ENCODE results near the gene MAP2.
"Not testable (repeated sequence)": the region's sequence is repeated elsewhere in the genome, so short reads cannot be mapped to it uniquely, and the experiment has no call there.

MAP2 gene

GRCh38 chr2:209472871-209473270, 49.0 kb downstream of the MAP2 start:
- Histone ChIP-seq H3K4me3 (no peak overlapping the region), H3K36me3 (replicated peaks) (no peaks in the 10 kb centered on the region), H3K4me1 (peaks cover 11% of the 10 kb centered on the region), H3K27me3 (ENCODE audit: low read depth) (no peaks in the 10 kb centered on the region), H3K9me3 (no peaks in the 10 kb centered on the region)
- peak; percentile 14 to 47 for DNase-seq (ENCODE audit: low spot score in 2 of 2)
- in situ Hi-C loops (cut with MboI; ENCODE audit: low sequenced_read_pairs) = no loop called here

GRCh38 chr2:209473930-209474419, 50.1 kb downstream of the MAP2 start:
- no peak for DNase-seq (ENCODE audit: low spot score in 2 of 2)
- Histone ChIP-seq H3K9me3 (no peaks in the 10 kb centered on the region), H3K4me3 (no peak overlapping the region), H3K4me1 (peaks cover 11% of the 10 kb centered on the region), H3K27me3 (ENCODE audit: low read depth) (no peaks in the 10 kb centered on the region), H3K36me3 (replicated peaks) (no peaks in the 10 kb centered on the region)
- in situ Hi-C loops (cut with MboI; ENCODE audit: low sequenced_read_pairs) = no loop called here

DNA sequence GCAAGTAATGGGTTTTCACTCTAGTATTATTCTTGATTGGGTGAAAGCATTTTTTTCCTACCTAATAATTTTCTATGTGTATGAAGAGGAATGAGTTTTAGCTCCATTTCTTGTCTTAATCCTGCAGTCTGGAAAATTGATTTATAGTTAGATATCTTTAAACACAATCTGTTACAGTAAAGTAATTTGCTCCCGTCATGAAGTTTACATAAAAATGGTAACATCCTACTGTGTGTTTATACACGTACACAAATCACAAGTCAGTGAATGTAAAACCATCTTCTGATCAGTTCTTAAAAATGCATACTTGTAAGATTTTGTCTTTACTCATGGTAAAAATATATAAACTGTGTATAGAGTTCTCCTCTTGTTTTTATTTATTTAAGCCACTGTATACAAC, 51.1 kb downstream of the MAP2 start:
- no peaks in the 10 kb centered on the region for H3K27me3 ChIP-seq (ENCODE audit: low read depth)
- DNase-seq (ENCODE audit: low spot score in 2 of 2) = no peak
- H3K9me3 ChIP-seq = no peaks in the 10 kb centered on the region
- in situ Hi-C loops (cut with MboI; ENCODE audit: low sequenced_read_pairs) = no loop called here
- no peak overlapping the region for H3K4me3 ChIP-seq
- peaks cover 11% of the 10 kb centered on the region for H3K4me1 ChIP-seq
- H3K36me3 ChIP-seq (replicated peaks) = no peaks in the 10 kb centered on the region

DNA sequence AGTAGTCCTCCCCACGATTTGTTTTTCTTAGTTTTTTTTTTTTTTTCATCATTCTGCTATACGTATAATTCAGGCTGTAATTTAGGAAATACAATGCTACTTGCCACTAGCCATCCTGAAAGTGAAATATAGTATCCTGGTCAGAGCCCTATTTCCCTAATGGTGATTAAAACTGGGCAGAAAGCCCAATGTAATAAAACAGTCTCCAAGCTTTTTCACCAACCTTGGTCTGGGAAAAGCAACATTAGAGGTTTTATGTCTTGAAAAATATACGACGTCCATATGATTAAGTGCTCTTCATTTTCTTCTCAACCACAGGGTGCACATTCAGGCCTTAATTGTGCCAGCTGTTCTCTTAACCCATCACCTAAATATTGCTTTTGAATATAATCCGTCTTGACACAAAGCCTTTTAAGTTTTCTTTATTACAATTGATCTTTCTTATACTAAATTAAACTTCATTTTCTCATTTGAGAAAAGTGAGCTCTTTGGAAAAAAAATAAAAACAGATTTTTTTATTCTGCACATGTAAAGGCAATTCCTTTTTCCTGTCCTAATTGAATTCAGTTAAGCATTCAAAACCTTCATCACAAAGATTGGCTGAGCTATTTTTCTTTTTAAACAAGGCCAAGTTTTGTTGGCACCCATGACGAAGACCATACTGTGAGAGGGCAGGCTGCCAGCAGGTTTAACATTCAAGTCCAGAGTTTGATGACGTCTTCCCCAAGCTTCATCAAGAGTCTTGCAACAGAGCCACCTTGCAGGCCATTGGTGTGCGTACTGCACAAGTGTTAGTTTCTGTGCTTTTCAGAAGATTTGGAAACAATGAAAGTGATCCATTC, 52.7 kb downstream of the MAP2 start:
- no peak for DNase-seq (ENCODE audit: low spot score in 2 of 2)
- in situ Hi-C loops (cut with MboI; ENCODE audit: low sequenced_read_pairs) = no loop called here
- Histone ChIP-seq H3K4me3 (no peak overlapping the region), H3K36me3 (replicated peaks) (no peaks in the 10 kb centered on the region), H3K9me3 (no peaks in the 10 kb centered on the region), H3K4me1 (peaks cover 11% of the 10 kb centered on the region), H3K27me3 (ENCODE audit: low read depth) (no peaks in the 10 kb centered on the region)

- H3K4me3 ChIP-seq; H3K27me3 ChIP-seq (ENCODE audit: low read depth); H3K36me3 ChIP-seq (replicated peaks); H3K9me3 ChIP-seq; DNase-seq (ENCODE audit: low spot score in 2 of 2); in situ Hi-C loops (cut with MboI; ENCODE audit: low sequenced_read_pairs): not testable (repeated sequence)
- H3K4me1 ChIP-seq = peaks cover 10% of the 10 kb centered on the region
Measured at GRCh38 chr2:209492296-209492695, 68.4 kb downstream of the MAP2 start.

- peaks cover 10% of the 10 kb centered on the region for H3K4me1 ChIP-seq
- H3K36me3 ChIP-seq (replicated peaks); H3K4me3 ChIP-seq; H3K27me3 ChIP-seq (ENCODE audit: low read depth); H3K9me3 ChIP-seq; in situ Hi-C loops (cut with MboI; ENCODE audit: low sequenced_read_pairs); DNase-seq (ENCODE audit: low spot score in 2 of 2): not testable (repeated sequence)
Measured at GRCh38 chr2:209495068-209495620, 71.3 kb downstream of the MAP2 start.

DNA sequence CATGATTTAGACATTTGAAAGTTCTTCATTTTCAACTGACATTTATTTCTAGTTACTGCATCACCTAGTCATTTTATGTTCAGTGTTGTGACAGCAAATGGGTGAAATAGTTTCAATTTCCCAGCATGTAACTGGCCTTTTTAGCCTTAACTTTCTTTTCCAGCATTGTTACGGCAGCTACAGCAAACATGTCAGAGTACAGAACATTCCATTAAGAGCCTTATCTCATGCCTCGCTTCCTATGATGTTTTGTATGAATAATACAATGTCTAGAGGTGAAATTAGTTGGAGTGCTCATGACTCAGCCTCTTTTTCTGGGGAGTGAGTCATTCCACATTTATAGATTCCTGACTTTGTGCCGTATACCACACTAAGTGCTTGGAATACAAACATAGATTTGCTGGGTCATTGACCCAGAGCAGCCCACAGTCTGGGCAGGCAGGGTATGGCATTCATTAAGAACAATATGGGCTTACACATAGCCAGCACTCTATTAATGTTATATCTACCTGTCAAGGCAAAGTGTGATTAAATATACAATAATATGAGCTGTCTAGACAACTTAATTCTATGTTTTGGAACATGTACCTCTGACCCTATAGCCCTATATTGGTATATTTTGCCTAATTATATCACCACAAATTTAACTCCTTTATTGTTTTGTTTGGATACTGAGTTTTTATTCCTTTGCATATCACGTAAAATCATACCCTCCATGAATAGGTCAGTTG, 72.2 kb downstream of the MAP2 start:
- peak; percentile 16 to 27 for DNase-seq (ENCODE audit: low spot score in 2 of 2)
- no peaks in the 10 kb centered on the region; the same call in 1 of the 2 replicates for H3K9me3 ChIP-seq
- no peaks in the 10 kb centered on the region for H3K27me3 ChIP-seq (ENCODE audit: low read depth)
- in situ Hi-C loops (cut with MboI; ENCODE audit: low sequenced_read_pairs) = no loop called here
- H3K36me3 ChIP-seq (replicated peaks) = no peaks in the 10 kb centered on the region
- H3K4me1 ChIP-seq = peaks cover 10% of the 10 kb centered on the region
- H3K4me3 ChIP-seq = no peak overlapping the region

- no peaks in the 10 kb centered on the region; the same call in 1 of the 2 replicates for H3K9me3 ChIP-seq
- no peak for DNase-seq (ENCODE audit: low spot score in 2 of 2)
- H3K4me3 ChIP-seq = no peak overlapping the region
- H3K27me3 ChIP-seq (ENCODE audit: low read depth) = no peaks in the 10 kb centered on the region
- in situ Hi-C loops (cut with MboI; ENCODE audit: low sequenced_read_pairs) = no loop called here
- H3K4me1 ChIP-seq = peaks cover 10% of the 10 kb centered on the region
- H3K36me3 ChIP-seq (replicated peaks) = no peaks in the 10 kb centered on the region
Measured at GRCh38 chr2:209496586-209496982, 72.7 kb downstream of the MAP2 start.

GRCh38 chr2:209498614-209499013, 74.8 kb downstream of the MAP2 start:
- no peaks in the 10 kb centered on the region for H3K36me3 ChIP-seq (replicated peaks)
- no peaks in the 10 kb centered on the region; the same call in 1 of the 2 replicates for H3K9me3 ChIP-seq
- peaks cover 16% of the 10 kb centered on the region for H3K4me1 ChIP-seq
- peaks cover 2% of the 10 kb centered on the region; the same call in 1 of the 2 replicates for H3K27me3 ChIP-seq (ENCODE audit: low read depth)
- H3K4me3 ChIP-seq = no peak overlapping the region
- in situ Hi-C loops (cut with MboI; ENCODE audit: low sequenced_read_pairs) = no loop called here
- no peak for DNase-seq (ENCODE audit: low spot score in 2 of 2)

- no peak overlapping the region for H3K4me3 ChIP-seq
- H3K9me3 ChIP-seq = no peaks in the 10 kb centered on the region; the same call in 1 of the 2 replicates
- peaks cover 2% of the 10 kb centered on the region; the same call in 1 of the 2 replicates for H3K27me3 ChIP-seq (ENCODE audit: low read depth)
- H3K36me3 ChIP-seq (replicated peaks) = no peaks in the 10 kb centered on the region
- in situ Hi-C loops (cut with MboI; ENCODE audit: low sequenced_read_pairs) = no loop called here
- peaks cover 16% of the 10 kb centered on the region for H3K4me1 ChIP-seq
- DNase-seq (ENCODE audit: low spot score in 2 of 2) = no peak
Measured at GRCh38 chr2:209499069-209499468, 75.2 kb downstream of the MAP2 start.

- peak; percentile 41 for DNase-seq (ENCODE audit: low spot score in 2 of 2)
- Histone ChIP-seq H3K36me3 (replicated peaks) (no peaks in the 10 kb centered on the region), H3K9me3 (no peaks in the 10 kb centered on the region; the same call in 1 of the 2 replicates), H3K27me3 (ENCODE audit: low read depth) (peaks cover 2% of the 10 kb centered on the region; the same call in 1 of the 2 replicates), H3K4me3 (no peak overlapping the region), H3K4me1 (peaks cover 6% of the 10 kb centered on the region)
- in situ Hi-C loops (cut with MboI; ENCODE audit: low sequenced_read_pairs) = no loop called here
Measured at GRCh38 chr2:209501579-209501978, 77.7 kb downstream of the MAP2 start.

- Histone ChIP-seq H3K4me3 (no peak overlapping the region), H3K27me3 (ENCODE audit: low read depth) (peaks cover 2% of the 10 kb centered on the region; the same call in 1 of the 2 replicates), H3K9me3 (no peaks in the 10 kb centered on the region), H3K4me1 (peaks cover 6% of the 10 kb centered on the region), H3K36me3 (replicated peaks) (no peaks in the 10 kb centered on the region)
- no peak for DNase-seq (ENCODE audit: low spot score in 2 of 2)
- in situ Hi-C loops (cut with MboI; ENCODE audit: low sequenced_read_pairs) = no loop called here
Measured at GRCh38 chr2:209505410-209505809, 81.6 kb downstream of the MAP2 start.

DNA sequence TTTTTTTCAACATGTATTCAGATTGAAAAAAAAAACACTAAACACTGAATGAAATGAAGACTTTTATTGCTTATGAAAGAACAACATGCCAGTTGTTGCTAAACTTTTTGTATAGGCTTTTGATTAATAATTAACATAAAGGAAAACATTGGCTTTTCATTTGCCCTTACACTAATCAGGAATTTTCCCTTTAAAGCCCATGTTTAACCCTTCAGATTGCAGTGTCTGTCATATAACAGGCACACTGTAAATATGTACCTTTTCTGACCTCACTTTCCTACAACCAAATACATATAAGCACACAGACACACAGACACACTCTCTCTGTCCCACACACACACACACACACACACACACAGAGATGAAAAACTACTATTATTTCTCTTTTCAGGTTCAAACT, 84.4 kb downstream of the MAP2 start:
- DNase-seq (ENCODE audit: low spot score in 2 of 2) = no peak
- Histone ChIP-seq H3K36me3 (replicated peaks) (no peaks in the 10 kb centered on the region), H3K4me3 (no peak overlapping the region), H3K9me3 (no peaks in the 10 kb centered on the region), H3K27me3 (ENCODE audit: low read depth) (no peaks in the 10 kb centered on the region), H3K4me1 (no peaks in the 10 kb centered on the region)
- in situ Hi-C loops (cut with MboI; ENCODE audit: low sequenced_read_pairs) = no loop called here

- no peak for DNase-seq (ENCODE audit: low spot score in 2 of 2)
- H3K27me3 ChIP-seq (ENCODE audit: low read depth) = no peaks in the 10 kb centered on the region
- in situ Hi-C loops (cut with MboI; ENCODE audit: low sequenced_read_pairs) = no loop called here
- no peaks in the 10 kb centered on the region for H3K4me1 ChIP-seq
- no peaks in the 10 kb centered on the region for H3K36me3 ChIP-seq (replicated peaks)
- H3K9me3 ChIP-seq = no peaks in the 10 kb centered on the region; the same call in 1 of the 2 replicates
- H3K4me3 ChIP-seq = no peak overlapping the region
Measured at GRCh38 chr2:209511637-209512036, 87.8 kb downstream of the MAP2 start.

Data from HAP-1 (cell line).